ENCODE results near the gene PREB.

DNA sequence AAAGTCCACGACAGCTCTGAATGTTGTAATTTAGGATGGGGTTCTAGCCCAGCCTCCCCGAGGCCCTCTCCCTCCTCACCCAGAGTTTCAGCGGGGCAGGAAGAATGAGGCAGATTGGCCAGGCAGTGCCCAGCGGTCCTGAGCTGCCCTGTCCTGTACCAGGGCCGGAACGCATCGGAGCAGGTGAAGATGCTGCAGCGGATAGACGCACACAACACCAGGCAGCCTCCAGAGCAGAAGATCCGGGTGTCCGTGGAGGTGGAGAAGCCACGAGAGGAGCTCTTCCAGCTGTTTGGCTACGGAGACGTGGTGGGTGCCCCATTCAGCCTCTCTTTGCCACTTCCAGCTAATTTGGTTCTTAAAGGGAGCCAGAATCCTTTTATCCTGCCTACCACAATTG is 37.1 kb downstream of the PREB start:
- no peak for TF ChIP-seq EZH2 (IDR thresholded peaks at IDR 0.05; ENCODE audit: borderline replicate concordance, low read depth, low read length, severe bottlenecking)
- no peak for TF ChIP-seq CTCF (IDR thresholded peaks at IDR 0.05; ENCODE audit: extremely low read depth in 1 of 2, insufficient read depth in 1 of 2, low read depth in 1 of 2, low read length in 2 of 2)
- no peak for TF ChIP-seq POLR2AphosphoS5 (IDR thresholded peaks at IDR 0.05; ENCODE audit: insufficient read depth, low read depth, low read length)
- TF ChIP-seq, protein P1, sequence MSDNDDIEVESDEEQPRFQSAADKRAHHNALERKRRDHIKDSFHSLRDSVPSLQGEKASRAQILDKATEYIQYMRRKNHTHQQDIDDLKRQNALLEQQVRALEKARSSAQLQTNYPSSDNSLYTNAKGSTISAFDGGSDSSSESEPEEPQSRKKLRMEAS (IDR thresholded peaks at IDR 0.05; ENCODE audit: insufficient read depth, insufficient read length): no peak
